VCaP (cell line): ENCODE data around the gene CAMKK2.

Source experiments
- H3K27ac ChIP-seq: fragments of 450-650 bp; 2 replicates; pipeline ENCODE4 v1.5.1; 2017
- TF ChIP-seq, protein P1 (sequence below): fragments of 450-650 bp; conservative IDR thresholded peaks from 2 replicates; pipeline ENCODE4 v1.5.1; 2017; ENCODE audit warnings: mild to moderate bottlenecking, moderate library complexity

CAMKK2 gene

DNA sequence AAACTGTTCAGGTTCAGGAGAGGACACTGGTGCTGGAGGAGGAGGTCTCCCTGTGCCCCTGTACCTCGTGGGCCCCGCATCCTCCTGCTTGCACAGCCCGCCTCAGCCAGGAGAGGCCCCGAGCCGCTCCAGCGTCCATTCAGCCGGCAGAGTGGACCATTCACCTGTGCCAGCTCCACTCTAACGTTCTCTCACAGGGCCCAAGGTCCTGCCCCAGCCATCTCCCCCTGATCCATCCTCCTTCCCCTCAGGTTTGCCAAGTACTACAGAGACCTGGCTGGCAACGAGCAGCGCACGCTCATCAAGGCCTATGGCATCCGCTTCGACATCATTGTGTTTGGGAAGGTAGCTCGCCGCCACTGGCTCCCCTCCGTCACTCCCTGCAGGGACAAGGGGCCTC lies 64.3 kb downstream of the CAMKK2 start:
- TF ChIP-seq, protein P1, sequence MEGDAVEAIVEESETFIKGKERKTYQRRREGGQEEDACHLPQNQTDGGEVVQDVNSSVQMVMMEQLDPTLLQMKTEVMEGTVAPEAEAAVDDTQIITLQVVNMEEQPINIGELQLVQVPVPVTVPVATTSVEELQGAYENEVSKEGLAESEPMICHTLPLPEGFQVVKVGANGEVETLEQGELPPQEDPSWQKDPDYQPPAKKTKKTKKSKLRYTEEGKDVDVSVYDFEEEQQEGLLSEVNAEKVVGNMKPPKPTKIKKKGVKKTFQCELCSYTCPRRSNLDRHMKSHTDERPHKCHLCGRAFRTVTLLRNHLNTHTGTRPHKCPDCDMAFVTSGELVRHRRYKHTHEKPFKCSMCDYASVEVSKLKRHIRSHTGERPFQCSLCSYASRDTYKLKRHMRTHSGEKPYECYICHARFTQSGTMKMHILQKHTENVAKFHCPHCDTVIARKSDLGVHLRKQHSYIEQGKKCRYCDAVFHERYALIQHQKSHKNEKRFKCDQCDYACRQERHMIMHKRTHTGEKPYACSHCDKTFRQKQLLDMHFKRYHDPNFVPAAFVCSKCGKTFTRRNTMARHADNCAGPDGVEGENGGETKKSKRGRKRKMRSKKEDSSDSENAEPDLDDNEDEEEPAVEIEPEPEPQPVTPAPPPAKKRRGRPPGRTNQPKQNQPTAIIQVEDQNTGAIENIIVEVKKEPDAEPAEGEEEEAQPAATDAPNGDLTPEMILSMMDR: no peak
- H3K27ac ChIP-seq: peak overlapping the region; percentile 82; the same call in 1 of the 2 replicates

DNA sequence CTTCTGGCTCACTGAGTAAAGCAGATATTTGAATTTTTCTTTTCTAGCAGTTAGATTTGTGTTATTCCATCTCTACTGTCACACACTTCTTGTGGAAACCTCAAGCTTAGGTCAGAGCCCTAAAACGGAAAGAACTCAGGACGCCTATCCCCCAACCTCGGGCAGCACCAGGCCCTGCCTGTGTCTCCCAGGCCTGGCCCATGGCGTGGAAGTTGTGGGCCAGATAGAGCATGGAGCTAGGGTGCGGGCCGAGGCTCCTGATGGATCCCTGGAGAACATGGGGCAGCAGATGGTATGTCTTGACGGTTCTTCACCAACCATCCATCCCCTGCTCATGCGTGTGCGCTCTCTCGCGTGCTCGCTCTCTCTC lies 66.0 kb downstream of the CAMKK2 start:
- TF ChIP-seq, protein P1: peak; percentile 10
- H3K27ac ChIP-seq: peak overlapping the region; percentile 96

DNA sequence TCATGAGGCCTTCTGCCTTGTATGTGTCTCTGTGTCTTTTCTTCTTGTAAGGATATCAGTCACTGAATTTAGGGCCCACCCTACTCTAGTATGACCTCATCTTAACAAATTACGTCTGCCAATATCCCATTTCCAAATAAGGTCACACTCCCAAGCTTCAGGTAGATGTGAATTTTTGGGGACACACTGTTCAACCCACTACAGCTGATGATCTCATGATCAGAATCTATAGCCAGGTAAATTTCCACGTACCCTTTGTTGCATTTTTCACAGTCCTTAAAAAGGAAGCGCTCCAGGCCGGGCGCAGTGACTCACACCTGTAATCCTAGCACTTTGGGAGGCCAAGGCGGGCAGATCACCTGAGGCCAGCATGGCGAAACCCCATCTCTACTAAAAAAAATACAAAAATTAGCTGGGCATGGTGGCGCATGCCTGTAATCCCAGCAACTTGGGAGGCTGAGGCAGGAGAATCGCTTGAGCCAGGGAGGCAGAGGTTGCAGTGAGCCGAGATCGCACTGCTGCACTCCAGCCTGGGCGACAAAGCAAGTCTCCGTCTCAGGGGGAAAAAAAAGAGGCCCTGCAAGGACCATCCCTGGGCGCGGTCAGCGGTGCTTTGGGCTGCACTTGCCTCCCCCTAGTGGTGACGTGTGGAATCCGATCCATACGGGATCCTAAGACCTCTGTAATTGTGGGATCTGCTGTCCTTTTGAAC lies 66.5 kb downstream of the CAMKK2 start:
- peak overlapping the region; percentile 96 for H3K27ac ChIP-seq
- TF ChIP-seq, protein P1: peak; percentile 96

DNA sequence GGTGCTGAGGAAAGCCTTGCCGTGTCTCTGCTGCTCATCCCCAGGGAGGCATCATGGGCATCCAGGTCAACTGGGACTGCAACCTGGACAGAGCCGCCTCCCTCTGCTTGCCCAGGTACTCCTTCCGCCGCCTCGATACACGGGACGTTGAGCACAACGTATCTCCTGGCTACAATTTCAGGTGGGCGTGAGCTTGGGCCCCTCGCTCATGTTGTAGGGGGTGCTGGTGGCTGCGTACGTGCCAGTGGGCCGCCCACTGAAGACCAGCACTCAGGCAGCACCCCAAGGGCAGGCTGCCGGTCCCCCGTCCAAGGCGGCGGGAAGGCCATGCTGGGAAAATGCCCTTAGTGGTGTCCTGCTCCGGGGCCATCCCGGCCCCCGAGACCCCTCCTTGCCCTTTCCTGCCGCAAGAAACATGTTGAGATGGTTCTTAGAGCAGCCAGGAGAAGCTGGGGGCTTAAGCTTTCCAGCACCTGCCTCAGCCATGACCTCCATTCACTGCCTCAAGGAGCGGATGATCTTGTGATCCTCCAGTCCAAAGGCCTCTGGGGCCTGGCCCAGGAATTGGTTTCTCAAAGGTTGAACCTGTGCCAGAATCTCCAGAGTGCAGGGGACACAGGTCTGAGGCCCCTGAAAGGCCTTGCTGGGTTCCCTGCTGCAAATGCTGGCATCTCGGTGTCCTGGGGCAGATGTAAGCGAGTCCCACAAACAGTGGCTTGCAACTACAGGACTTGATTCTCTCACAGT lies 67.4 kb downstream of the CAMKK2 start:
- TF ChIP-seq, protein P1: no peak

DNA sequence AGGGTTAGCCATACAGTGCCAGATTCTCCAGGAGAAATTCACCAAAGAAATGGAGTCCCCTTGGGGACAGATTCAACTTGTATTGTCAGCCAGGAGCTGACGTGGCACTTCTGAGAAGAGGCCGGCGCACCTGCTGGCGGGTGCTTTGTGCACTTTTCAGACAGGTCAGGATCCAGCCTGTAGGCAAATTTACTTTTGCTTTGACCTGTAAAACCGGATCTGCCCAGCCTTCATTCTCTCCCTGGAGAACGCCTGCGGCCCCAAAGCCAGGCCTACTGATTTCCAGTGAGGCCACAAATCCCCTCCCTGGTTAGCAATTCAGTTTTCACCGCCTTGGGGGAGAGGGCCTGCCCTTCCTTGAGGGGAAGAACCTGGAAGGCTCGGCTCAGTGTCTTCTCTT lies 69.2 kb downstream of the CAMKK2 start:
- peak overlapping the region; percentile 96 for H3K27ac ChIP-seq
- TF ChIP-seq, protein P1: peak; percentile 33; the same call in 1 of the 2 replicates

More for the DNA sequence above, 67.4 kb downstream of the CAMKK2 start:
- H3K27ac ChIP-seq: peak overlapping the region; percentile 96

DNA sequence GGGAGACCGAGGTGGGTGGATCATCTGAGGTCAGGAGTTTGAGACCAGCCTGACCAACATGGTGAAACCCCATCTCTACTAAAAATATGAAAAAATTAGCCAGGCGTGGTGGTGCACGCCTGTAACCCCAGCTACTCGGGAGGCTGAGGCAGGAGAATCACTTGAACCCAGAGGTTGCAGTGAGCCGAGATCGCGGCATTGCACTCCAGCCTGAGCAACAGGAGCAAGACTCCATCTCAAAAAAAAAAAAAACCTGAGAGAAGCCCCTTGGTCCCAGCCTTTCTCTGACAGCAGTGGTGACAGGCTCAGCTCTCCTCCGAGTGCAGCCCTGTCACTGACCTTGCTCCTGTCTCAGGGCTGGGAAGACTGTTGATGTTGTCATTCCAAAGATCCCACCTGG lies 69.6 kb downstream of the CAMKK2 start:
- H3K27ac ChIP-seq: peak overlapping the region; percentile 96

DNA sequence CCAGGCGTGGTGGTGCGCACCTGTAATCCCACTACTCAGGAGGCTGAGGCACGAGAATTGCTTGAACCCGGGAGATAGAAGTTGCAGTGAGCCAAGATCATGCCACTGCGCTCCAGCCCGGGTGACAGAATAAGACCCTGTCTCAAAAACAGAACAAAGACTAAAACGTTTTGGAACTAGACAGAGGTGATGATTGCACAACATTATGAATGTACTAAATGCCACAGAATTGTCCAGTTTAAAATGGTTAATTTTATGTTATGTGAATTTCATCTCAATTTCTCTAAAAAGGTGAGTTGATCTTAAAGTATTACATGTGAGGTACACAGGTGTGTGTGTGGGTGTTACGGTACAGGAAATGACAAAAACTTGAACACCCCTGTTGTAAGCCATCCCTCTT lies 70.1 kb downstream of the CAMKK2 start:
- TF ChIP-seq, protein P1: no peak
- peak overlapping the region; percentile 96 for H3K27ac ChIP-seq

DNA sequence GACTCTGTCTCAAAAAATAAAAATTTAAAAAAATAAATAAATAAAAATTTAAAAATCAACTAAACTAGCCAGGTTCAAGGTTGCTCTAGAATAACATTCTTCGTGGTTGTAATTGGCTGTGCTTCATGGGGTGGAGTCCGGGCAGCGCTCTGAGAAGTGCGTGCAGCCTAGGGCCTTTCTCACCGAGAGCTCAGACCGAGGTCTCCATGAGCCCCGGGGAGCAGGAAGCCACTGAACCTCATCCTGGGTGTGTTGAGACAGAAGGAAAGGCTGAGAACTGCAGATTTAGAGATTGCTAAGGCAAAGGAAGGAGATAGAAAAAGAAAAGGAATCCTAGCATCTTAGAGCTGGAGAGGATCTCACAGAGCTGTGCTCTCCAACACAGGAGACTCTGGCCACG lies 71.9 kb downstream of the CAMKK2 start:
- TF ChIP-seq, protein P1: no peak
- no peak overlapping the region for H3K27ac ChIP-seq
